ENCODE data around the gene NT5M.

GRCh38 chr17:17385491-17385890 lies 82.3 kb downstream of the NT5M start:
- TF ChIP-seq CTCF (IDR thresholded peaks at IDR 0.05) (no peak), POLR2A (IDR thresholded peaks at IDR 0.05; ENCODE audit: low read length) (no peak), RAD21 (conservative IDR thresholded peaks at IDR 0.05 in 1 of 2, IDR thresholded peaks at IDR 0.05 in 1 of 2) (no peak), HDAC2 (IDR thresholded peaks at IDR 0.05) (no peak), MAZ (IDR thresholded peaks at IDR 0.05; ENCODE audit: borderline replicate concordance, low read depth, low read length) (no peak), NFE2L2 (conservative IDR thresholded peaks at IDR 0.05; ENCODE audit: low read length) (no peak), E2F6 (IDR thresholded peaks at IDR 0.05; ENCODE audit: borderline replicate concordance, low read depth) (no peak), FOSL2 (IDR thresholded peaks at IDR 0.05) (no peak), FOSL2 (CRISPR knock-in tag; IDR thresholded peaks at IDR 0.05) (no peak), ZC3H11A (IDR thresholded peaks at IDR 0.05) (no peak), USF2 (IDR thresholded peaks at IDR 0.05) (no peak), JUN (IDR thresholded peaks at IDR 0.05) (no peak)
